Dermis microvascular lymphatic vessel endothelial cell (primary cell): ENCODE results near the gene BLOC1S5. TPM values are rescaled to one million over a fixed set of nuclear protein-coding genes. Genes with fewer than 3 reads are reported as not detected.
A peak's percentile ranks its signal among the peaks of the same experiment; 100 is the strongest.
"Not testable (repeated sequence)": the region's sequence is repeated elsewhere in the genome, so short reads cannot be mapped to it uniquely, and the experiment has no call there.

Experiments used
- DNase-seq, 2 donors: peaks; one replicate each; pipeline versions ENCODE4 v3.0.0 to v3.0.0-alpha.2; 2010; ENCODE audit warnings: low read depth in 2 of 2
- total RNA-seq: library from RNA; depleted of rRNA; stranded (reverse); fragments of >200 nt; gene quantifications from 2 replicates; pipeline ENCODE4 v1.2.1, GENCODE V29; 2014

BLOC1S5 gene
- total RNA-seq, 1 donor from 2014 or later: 14.6 TPM

GRCh38 chr6:8082572-8082953 is 18.4 kb upstream of the BLOC1S5 start:
- DNase-seq: no peak

GRCh38 chr6:8080362-8081151 is 16.4 kb upstream of the BLOC1S5 start:
- DNase-seq: peak in 1 of 2 donors; percentile 58

GRCh38 chr6:8079126-8079525 is 14.9 kb upstream of the BLOC1S5 start:
- DNase-seq: no peak

DNA sequence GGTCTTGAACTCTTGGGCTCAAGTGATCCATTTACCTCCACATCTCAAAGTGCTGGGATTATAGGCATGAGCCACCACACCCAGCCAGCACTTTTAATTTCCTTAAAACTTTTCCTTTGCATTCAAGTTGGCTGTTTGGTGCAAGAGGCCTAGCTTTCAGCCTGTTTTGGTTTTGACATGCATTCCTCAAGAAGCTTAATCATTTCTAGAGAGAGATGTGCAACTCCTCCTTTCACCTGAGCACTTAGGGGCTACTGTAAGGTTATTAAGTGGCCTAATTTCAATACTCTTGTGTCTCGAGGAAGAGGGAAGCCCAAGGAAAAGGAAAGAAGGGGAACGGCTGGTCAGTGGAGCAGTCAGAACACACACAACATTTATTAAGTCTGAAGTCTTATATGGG is 13.8 kb upstream of the BLOC1S5 start:
- no peak for DNase-seq

- no peak for DNase-seq
Observed at GRCh38 chr6:8075704-8076103, 11.5 kb upstream of the BLOC1S5 start.

DNA sequence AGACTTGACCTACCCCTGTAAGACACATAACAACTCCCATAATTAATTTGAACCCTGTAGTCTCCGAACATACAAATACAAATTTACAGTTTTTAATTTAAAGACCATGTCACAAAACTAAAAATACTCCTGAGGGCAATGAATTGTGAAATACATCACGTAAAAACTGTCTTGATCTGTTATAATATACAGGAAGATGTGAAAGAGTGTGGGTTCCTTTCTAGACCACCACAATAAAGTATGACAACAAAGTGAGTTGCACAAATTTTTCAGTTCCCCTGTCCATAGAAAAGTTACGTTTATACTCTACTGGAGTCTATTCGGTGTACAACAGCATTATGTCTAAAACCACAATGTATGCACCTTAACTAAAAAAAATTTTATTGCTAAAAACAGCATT is 11.0 kb upstream of the BLOC1S5 start:
- DNase-seq: no peak

GRCh38 chr6:8074213-8074612 is 10.0 kb upstream of the BLOC1S5 start:
- no peak for DNase-seq

DNA sequence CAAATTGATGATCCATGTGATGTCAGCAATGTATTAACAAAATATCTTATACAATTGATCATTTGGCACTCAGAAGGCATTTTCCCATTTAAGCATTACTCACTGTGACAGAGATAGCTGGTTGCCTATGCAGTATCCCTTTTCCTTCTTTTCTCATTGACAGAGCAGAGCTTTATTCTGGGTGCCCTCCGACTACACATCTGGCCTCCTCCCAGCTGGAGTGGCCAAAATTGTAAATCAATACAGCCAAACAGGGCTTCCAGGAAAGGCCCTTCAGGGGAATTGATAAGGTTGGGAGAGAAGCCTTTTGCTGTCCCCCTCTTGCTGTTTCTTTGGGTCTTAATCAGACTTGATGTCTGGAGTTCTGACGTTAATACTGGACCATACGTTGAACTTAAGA is 9.6 kb upstream of the BLOC1S5 start:
- no peak for DNase-seq

GRCh38 chr6:8070718-8071117 is 6.5 kb upstream of the BLOC1S5 start:
- no peak for DNase-seq

- DNase-seq: no peak
Observed at GRCh38 chr6:8069631-8070284, 5.6 kb upstream of the BLOC1S5 start.

DNA sequence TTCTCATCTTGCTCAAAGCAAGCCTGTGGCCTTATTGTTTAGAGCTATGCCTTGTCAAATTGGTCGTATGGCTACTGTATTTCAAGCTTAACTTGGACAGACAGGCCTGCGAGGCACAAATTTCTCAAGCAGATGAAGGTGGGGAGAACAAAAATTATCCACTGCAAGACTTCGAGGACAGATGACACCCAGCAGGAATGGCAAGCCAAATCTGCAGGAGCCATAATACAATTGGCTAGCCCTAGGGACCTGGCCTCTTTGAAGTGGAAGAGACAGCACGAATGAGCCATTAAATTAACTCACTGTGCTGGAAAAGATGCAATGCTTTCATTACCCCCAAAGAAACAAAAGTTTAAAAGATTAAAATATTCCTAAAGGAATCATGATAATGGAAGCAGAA is 5.0 kb upstream of the BLOC1S5 start:
- no peak for DNase-seq

- DNase-seq: no peak
Observed at GRCh38 chr6:8066108-8066507, 1.9 kb upstream of the BLOC1S5 start.

- DNase-seq: no peak
Observed at GRCh38 chr6:8065519-8065911, 1.3 kb upstream of the BLOC1S5 start.

- DNase-seq: no peak
Observed at GRCh38 chr6:8064638-8065518, 689 bp upstream of the BLOC1S5 start.

DNA sequence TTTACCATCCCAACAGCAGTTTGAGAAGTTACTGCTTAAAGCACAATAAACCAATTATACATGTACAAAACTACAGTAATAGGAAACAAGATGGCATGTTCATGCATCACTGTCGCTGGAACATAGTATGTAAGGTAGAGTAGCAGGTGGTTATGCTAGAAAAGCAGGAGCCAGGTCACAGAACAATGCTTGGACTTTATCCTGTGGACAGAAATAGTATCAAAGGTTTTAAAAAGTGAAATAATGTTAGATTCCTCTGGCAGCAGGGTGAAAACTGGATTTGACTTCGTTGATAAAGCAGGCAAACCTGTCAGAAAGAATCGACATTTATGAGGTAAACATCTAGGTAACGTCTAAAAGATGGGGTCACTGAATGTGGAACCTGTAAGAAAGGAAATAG is 2.5 kb downstream of the BLOC1S5 start:
- no peak for DNase-seq

DNA sequence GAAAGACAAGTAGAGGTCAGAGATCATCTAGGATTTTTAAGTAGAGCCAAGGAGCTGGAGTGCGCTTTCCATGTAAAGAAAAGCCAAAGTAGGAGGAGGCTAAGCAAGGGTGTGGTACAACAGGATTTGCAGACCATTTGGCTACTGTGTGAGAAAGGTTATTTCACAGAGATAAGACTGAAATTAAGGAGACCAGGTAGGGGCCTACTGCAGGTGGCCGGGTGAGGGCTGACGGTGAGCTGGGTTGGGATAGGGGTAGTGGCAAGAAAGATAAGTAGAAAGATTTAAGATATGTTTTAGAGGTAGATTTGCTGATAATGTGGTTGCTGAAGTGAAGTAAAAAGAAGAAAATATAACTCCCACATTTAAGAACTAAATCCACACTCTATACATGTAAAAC is 3.8 kb downstream of the BLOC1S5 start:
- no peak for DNase-seq

GRCh38 chr6:8059129-8059528 is 5.1 kb downstream of the BLOC1S5 start:
- peak; percentile 55 to 65 for DNase-seq

GRCh38 chr6:8057793-8058192 is 6.4 kb downstream of the BLOC1S5 start:
- peak in 1 of 2 donors; percentile 39 for DNase-seq

- no peak for DNase-seq
Observed at GRCh38 chr6:8057263-8057662, 6.9 kb downstream of the BLOC1S5 start.

DNA sequence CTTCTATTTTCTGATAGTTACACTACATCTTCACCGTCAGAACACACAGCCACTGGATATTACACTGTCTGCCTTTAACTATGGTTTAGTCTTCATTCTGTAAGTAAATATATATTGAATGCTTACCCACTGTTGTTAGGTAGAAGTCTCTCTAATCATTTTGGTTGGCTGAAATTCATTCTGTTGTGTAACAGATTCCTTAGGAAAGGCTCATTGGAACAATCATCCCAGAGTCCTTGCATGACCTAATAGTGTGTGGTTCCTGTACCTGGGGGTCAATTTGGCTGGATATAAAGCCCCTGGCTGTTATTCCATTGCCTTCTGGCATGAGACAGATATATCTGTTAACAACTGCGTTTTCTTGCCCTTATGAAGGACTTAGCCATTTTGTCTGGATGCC is 9.9 kb downstream of the BLOC1S5 start:
- no peak for DNase-seq

DNA sequence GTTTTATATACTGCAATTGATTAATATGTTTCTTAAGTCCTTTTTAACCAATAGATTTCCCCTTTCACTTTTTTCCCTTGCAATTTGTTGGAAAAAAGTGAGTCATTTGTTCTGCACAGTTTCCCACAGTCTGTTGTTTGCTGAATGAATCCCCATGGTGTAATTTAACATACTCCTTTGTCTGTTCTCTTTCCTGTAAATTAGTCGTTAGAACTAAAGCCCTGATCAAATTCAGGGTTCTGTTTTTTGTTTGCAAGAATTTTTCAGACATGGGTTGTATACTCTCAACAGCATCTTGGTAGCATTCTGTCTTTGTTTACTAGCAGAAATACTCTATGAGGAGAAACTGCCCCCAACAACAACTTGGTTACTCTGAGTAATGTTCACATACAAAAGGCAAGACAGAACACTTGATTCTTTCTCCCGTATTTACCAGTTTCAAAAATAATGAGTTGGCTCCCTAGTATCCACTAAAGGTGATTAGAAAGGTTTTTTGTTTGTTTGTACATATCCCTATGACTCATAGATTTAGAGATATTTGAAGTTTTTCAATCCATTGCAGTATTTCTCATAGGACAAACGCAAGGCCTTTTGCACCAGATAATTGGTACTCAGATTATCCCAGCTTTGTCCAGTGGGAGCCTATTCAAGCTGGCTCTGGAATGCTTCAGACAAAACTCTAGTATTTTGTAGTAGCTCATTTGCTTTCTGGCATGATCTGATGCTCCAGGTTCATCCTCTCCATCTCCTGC is 16.5 kb downstream of the BLOC1S5 start:
- peak; percentile 70 to 89 for DNase-seq

DNA sequence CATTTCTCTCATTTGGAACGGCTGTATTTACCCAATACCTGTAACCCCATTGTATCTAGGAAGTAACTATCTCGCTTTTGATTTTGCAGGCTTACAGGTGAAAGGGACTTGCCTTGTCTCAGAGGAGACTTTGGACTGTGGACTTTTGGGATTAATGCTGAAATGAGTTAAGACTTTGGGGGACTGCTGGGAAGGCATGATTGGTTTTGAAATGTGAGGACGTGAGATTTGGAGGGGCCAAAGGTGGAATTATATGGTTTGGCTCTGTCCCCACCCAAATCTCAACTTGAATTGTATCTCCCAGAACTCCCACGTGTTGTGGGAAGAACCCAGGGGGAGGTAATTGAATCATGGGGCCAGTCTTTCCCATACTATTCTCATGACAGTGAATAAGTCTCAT is 18.4 kb downstream of the BLOC1S5 start:
- not testable (repeated sequence) for DNase-seq
